ENCODE data around the gene ANKRD40.
A peak's percentile ranks its signal among the peaks of the same experiment; 100 is the strongest.

ANKRD40 gene

DNA sequence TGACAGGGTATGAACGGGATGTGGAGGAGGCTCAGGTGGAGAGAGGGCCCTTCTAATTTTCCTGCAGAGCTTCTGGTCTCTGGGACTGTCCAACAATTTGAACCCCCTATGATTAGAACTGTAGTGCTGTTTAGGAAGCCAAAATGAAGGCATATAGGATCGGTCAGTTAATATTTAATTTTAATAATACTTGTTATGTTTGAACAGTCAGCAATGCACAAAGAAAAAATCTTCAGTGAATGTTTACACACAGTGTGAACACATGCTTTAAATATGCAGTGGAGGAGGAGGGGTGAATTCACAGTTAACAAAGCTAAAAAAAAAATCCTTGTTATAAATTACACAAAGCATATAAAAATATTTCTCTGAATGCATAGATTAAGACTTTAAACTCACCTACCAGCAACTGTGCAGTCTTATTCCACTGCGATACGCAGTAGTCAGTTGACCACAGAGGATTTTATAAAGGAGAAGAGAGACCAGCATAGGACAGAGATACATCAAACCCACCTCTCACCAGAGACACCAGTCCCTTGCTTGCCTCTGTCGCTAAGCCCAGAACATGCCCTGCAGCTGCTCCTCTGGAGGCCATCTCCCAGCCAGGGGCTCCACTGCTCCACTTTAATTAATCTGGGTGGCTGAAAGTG, 14.6 kb downstream of the ANKRD40 start:
- H3K27me3 ChIP-seq (ENCODE audit: low read depth, low read length): no peaks in the 10 kb centered on the region
- H3K9me3 ChIP-seq (ENCODE audit: insufficient read depth, low read length): no peaks in the 10 kb centered on the region

DNA sequence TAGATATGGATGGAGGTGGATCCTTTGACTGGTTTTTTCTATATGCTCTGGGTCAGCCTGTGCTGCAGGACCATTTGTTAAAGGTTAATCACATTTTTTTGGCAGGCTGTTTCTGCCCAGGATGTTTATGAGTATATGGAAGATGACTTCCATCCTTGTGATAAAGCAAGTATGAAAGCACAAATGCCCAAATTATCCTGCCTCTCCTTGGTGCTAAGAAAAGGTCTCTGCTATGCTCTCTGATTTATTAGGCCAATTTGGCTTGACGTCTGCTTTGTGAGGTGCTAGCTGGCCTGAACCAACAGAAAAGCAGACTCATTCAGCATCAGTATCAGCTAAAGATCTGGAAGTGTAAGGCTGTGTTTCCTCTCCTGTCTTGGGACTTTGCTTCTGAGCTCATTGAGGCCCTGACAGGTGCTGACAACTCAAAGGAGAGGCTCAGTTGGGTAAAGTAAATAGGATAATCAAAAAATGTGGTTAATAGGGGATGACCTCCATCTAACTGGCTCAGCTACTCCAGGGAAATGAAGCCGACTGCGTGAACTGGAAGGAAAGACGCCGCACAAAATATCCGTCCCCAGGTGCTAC, 15.2 kb downstream of the ANKRD40 start:
- Histone ChIP-seq H3K27ac (ENCODE audit: low read length) (no peak overlapping the region), H3K4me1 (ENCODE audit: low read length) (peaks cover 44% of the 10 kb centered on the region), H4K20me1 (ENCODE audit: insufficient read depth, low read length) (no peaks in the 10 kb centered on the region), H2AFZ (ENCODE audit: low read depth, low read length) (no peak overlapping the region), H3K36me3 (replicated peaks; ENCODE audit: low read depth, low read length) (peaks cover 45% of the 10 kb centered on the region), H3K79me2 (ENCODE audit: low read length) (peaks cover 9% of the 10 kb centered on the region), H3K4me2 (ENCODE audit: low read length) (0 out of 2 replicates have a peak overlapping the region, but pooled peaks have one; percentile 1), H3K27me3 (ENCODE audit: low read depth, low read length) (no peaks in the 10 kb centered on the region), H3K9me3 (ENCODE audit: insufficient read depth, low read length) (no peaks in the 10 kb centered on the region), H3K9ac (ENCODE audit: low read length) (no peak overlapping the region), H3K4me3 (ENCODE audit: low read length) (no peak overlapping the region)
- TF ChIP-seq EZH2phosphoT487 (IDR thresholded peaks at IDR 0.05; ENCODE audit: low read depth): no peak
- TF ChIP-seq, protein P1, sequence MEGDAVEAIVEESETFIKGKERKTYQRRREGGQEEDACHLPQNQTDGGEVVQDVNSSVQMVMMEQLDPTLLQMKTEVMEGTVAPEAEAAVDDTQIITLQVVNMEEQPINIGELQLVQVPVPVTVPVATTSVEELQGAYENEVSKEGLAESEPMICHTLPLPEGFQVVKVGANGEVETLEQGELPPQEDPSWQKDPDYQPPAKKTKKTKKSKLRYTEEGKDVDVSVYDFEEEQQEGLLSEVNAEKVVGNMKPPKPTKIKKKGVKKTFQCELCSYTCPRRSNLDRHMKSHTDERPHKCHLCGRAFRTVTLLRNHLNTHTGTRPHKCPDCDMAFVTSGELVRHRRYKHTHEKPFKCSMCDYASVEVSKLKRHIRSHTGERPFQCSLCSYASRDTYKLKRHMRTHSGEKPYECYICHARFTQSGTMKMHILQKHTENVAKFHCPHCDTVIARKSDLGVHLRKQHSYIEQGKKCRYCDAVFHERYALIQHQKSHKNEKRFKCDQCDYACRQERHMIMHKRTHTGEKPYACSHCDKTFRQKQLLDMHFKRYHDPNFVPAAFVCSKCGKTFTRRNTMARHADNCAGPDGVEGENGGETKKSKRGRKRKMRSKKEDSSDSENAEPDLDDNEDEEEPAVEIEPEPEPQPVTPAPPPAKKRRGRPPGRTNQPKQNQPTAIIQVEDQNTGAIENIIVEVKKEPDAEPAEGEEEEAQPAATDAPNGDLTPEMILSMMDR (IDR thresholded peaks at IDR 0.05; ENCODE audit: low read depth, low read length): no peak

More for the DNA sequence above, 14.6 kb downstream of the ANKRD40 start:
- Histone ChIP-seq H3K9ac (ENCODE audit: low read length) (no peak overlapping the region), H3K4me2 (ENCODE audit: low read length) (no peak overlapping the region), H3K4me1 (ENCODE audit: low read length) (peaks cover 46% of the 10 kb centered on the region), H3K27ac (ENCODE audit: low read length) (no peak overlapping the region), H2AFZ (ENCODE audit: low read depth, low read length) (no peak overlapping the region), H3K36me3 (replicated peaks; ENCODE audit: low read depth, low read length) (peaks cover 50% of the 10 kb centered on the region), H3K79me2 (ENCODE audit: low read length) (peaks cover 9% of the 10 kb centered on the region), H3K4me3 (ENCODE audit: low read length) (no peak overlapping the region), H4K20me1 (ENCODE audit: insufficient read depth, low read length) (no peaks in the 10 kb centered on the region)
- no peak for TF ChIP-seq EZH2phosphoT487 (IDR thresholded peaks at IDR 0.05; ENCODE audit: low read depth)
- TF ChIP-seq, protein P1 (IDR thresholded peaks at IDR 0.05; ENCODE audit: low read depth, low read length): no peak

DNA sequence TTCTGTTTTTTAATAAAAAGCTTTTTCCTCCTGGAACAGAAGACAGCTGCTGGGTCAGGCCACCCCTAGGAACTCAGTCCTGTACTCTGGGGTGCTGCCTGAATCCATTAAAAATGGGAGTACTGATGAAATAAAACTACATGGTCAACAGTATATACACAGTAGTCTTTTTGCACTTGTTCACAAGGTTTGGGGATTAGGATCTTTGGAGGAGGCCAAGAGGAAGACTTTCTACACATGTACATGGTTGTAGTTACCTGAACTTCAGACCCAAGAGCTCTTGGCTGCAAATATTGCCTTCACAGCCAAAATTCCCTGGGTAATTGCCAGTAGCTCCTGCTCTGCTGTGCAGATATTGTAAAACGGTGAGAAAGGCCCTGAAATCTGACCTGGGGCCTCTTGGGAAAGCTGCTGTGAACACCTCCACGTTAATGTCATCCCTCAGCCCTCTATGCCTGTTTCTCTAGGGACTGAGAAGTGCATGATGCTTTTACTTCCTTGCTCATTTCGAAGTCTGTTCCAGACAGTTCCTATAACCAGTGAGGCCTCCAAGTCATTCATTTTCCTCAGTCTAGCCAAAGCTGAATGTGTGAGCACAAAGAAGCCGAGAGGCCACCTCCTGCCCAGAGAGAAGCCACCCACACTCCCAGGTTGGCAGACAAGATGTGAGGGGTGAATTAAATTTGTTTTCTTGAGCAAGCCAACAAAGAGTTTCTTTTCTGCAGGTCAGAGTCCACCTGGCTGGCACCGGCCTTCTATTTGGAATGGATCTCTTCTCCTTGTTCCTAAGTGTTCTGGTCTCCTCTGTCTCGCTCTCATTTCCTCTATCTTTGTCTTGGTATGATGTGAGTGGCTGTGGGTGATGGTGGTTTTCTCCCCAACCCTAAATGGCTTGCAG, 15.9 kb downstream of the ANKRD40 start:
- H3K27me3 ChIP-seq (ENCODE audit: low read depth, low read length): no peaks in the 10 kb centered on the region
- H3K27ac ChIP-seq (ENCODE audit: low read length): no peak overlapping the region
- peaks cover 6% of the 10 kb centered on the region; the same call in 1 of the 2 replicates for H3K79me2 ChIP-seq (ENCODE audit: low read length)
- 0 out of 2 replicates have a peak overlapping the region, but pooled peaks have one; percentile 1 for H3K4me2 ChIP-seq (ENCODE audit: low read length)
- TF ChIP-seq, protein P1 (IDR thresholded peaks at IDR 0.05; ENCODE audit: low read depth, low read length): no peak
- no peak for TF ChIP-seq EZH2phosphoT487 (IDR thresholded peaks at IDR 0.05; ENCODE audit: low read depth)
- H3K9ac ChIP-seq (ENCODE audit: low read length): no peak overlapping the region
- H3K36me3 ChIP-seq (replicated peaks; ENCODE audit: low read depth, low read length): peaks cover 38% of the 10 kb centered on the region
- H3K4me1 ChIP-seq (ENCODE audit: low read length): peaks cover 37% of the 10 kb centered on the region
- no peak overlapping the region for H3K4me3 ChIP-seq (ENCODE audit: low read length)
- no peaks in the 10 kb centered on the region for H4K20me1 ChIP-seq (ENCODE audit: insufficient read depth, low read length)
- no peaks in the 10 kb centered on the region for H3K9me3 ChIP-seq (ENCODE audit: insufficient read depth, low read length)
- H2AFZ ChIP-seq (ENCODE audit: low read depth, low read length): no peak overlapping the region

All from OCI-LY3 (cell line).